ENCODE results near the gene TTR.

TTR gene

GRCh38 chr18:31617031-31617717 lies 25.5 kb downstream of the TTR start:
- DNase-seq = no peak

- no peak for DNase-seq
Observed at GRCh38 chr18:31618801-31619200, 27.1 kb downstream of the TTR start.

- no peak for DNase-seq
Observed at GRCh38 chr18:31619291-31619690, 27.6 kb downstream of the TTR start.

GRCh38 chr18:31624892-31625640 lies 33.4 kb downstream of the TTR start:
- DNase-seq = no peak

- DNase-seq = no peak
Observed at GRCh38 chr18:31626409-31626808, 34.7 kb downstream of the TTR start.

GRCh38 chr18:31630549-31630948 lies 38.9 kb downstream of the TTR start:
- no peak for DNase-seq

GRCh38 chr18:31631526-31631925 lies 39.8 kb downstream of the TTR start:
- no peak for DNase-seq

- DNase-seq = no peak
Observed at GRCh38 chr18:31632356-31632755, 40.7 kb downstream of the TTR start.

- DNase-seq = no peak
Observed at GRCh38 chr18:31633392-31634330, 42.0 kb downstream of the TTR start.

GRCh38 chr18:31634331-31634713 lies 42.6 kb downstream of the TTR start:
- no peak for DNase-seq

GRCh38 chr18:31636387-31636786 lies 44.7 kb downstream of the TTR start:
- DNase-seq = no peak

- DNase-seq = no peak
Observed at GRCh38 chr18:31637445-31637844, 45.8 kb downstream of the TTR start.

GRCh38 chr18:31643003-31643402 lies 51.3 kb downstream of the TTR start:
- no peak for DNase-seq

GRCh38 chr18:31645411-31645810 lies 53.7 kb downstream of the TTR start:
- DNase-seq = no peak

GRCh38 chr18:31646332-31647126 lies 54.9 kb downstream of the TTR start:
- DNase-seq = no peak

GRCh38 chr18:31647127-31647753 lies 55.6 kb downstream of the TTR start:
- no peak for DNase-seq

Measured in activated CD4-positive, alpha-beta T cell treated with anti-CD3 and anti-CD28 coated beads for 48 hours (primary cell).